MM.1S (cell line): ENCODE measurements around the gene IRAK3.

ENCODE experiments used
- DNase-seq: peaks from one replicate; pipeline ENCODE4 v3.0.0-alpha.2; 2015
- H2AFZ ChIP-seq: fragments of 300-600 bp; sonication (generic); 2 replicates; pipeline ENCODE4 v1.6.0; 2016; ENCODE audit warnings: antibody characterized with exemption, low read length
- H3F3A ChIP-seq: fragments of 300-600 bp; sonication (generic); 2 replicates; pipeline ENCODE4 v1.6.1; 2016; ENCODE audit warnings: mild to moderate bottlenecking, antibody characterized with exemption, low read length, moderate library complexity, mixed read lengths; ENCODE audit not compliant: insufficient read depth
- H3K27ac ChIP-seq: fragments of 300-600 bp; sonication (generic); 2 replicates; pipeline ENCODE4 v1.5.1; 2016; ENCODE audit warnings: mild to moderate bottlenecking, low read length
- H3K27me3 ChIP-seq: fragments of 300-600 bp; sonication (generic); replicated peaks from 2 replicates; pipeline ENCODE4 v1.6.0; 2016; ENCODE audit warnings: low read length; ENCODE audit not compliant: insufficient read depth
- H3K36me3 ChIP-seq: fragments of 300-600 bp; sonication (generic); replicated peaks from 2 replicates; pipeline ENCODE4 v1.6.1; 2016; ENCODE audit warnings: mild to moderate bottlenecking, low read length, mixed read lengths; ENCODE audit not compliant: insufficient read depth
- H3K4me1 ChIP-seq: fragments of 300-600 bp; sonication (generic); 2 replicates; pipeline ENCODE4 v1.6.1; 2016; ENCODE audit warnings: low read length, mixed read lengths
- H3K4me2 ChIP-seq: fragments of 300-600 bp; sonication (generic); 2 replicates; pipeline ENCODE4 v1.6.0; 2016; ENCODE audit warnings: low read depth, low read length
- H3K4me3 ChIP-seq: fragments of 300-600 bp; sonication (generic); 2 replicates; pipeline ENCODE4 v1.5.1; 2016; ENCODE audit warnings: low read length, mixed read lengths
- H3K79me2 ChIP-seq: fragments of 300-600 bp; sonication (generic); 2 replicates; pipeline ENCODE4 v1.6.1; 2016; ENCODE audit warnings: mixed run types, low read length, mixed read lengths
- H3K9ac ChIP-seq: fragments of 300-600 bp; sonication (generic); 2 replicates; pipeline ENCODE4 v1.6.1; 2016; ENCODE audit warnings: low read length, mixed read lengths
- H3K9me2 ChIP-seq: fragments of 300-600 bp; sonication (generic); replicated peaks from 2 replicates; pipeline ENCODE4 v1.6.1; 2016; ENCODE audit warnings: mild to moderate bottlenecking, low read length, mixed read lengths; ENCODE audit not compliant: insufficient read depth
- H3K9me3 ChIP-seq: fragments of 300-600 bp; sonication (generic); replicated peaks from 2 replicates; pipeline ENCODE4 v1.6.1; 2016; ENCODE audit warnings: mild to moderate bottlenecking, low read length, mixed read lengths; ENCODE audit not compliant: insufficient read depth
- H4K20me1 ChIP-seq: fragments of 300-600 bp; sonication (generic); 2 replicates; pipeline ENCODE4 v1.6.1; 2016; ENCODE audit warnings: mild to moderate bottlenecking, low read length, moderate library complexity, mixed read lengths; ENCODE audit not compliant: insufficient read depth
- EZH2 ChIP-seq: fragments of 300-600 bp; sonication (generic); optimal IDR thresholded peaks from 2 replicates; pipeline ENCODE3; 2017; ENCODE audit warnings: low read depth, mild to moderate bottlenecking, antibody characterized with exemption, low read length, mixed read lengths
- EZH2phosphoT487 ChIP-seq: fragments of 300-600 bp; sonication (generic); IDR thresholded peaks from 2 replicates; pipeline ENCODE4 v1.6.1; 2018; ENCODE audit warnings: antibody characterized with exemption, low read length
- TF ChIP-seq, protein P1 (sequence below): fragments of 300-600 bp; sonication (generic); IDR thresholded peaks from 2 replicates; pipeline ENCODE4 v1.5.1; 2016; ENCODE audit warnings: antibody characterized with exemption, low read length, mixed read lengths

IRAK3 gene

DNA sequence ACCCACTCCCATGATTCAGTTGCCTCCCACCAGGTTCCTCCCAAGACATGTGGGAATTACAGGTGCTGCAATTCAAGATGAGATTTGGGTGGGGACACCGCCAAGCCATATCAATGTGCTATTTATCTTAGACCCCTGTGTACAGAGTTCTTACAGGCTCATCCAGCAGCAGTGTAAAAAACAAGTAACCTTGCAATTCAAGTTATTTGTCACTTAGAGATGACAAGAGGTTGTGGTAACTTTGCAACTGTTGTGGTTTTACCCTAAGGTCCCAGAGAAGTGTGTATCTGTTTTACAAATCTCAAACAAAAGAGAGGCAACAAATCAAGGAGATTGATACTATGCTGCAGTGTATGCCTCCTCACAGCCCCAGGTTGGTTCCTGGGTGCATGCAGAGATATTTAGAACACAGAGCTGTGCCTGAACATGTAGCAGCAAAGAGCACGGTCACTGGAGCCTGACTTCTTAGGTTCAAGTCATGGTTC lies 101.7 kb downstream of the IRAK3 start:
- Histone ChIP-seq H2AFZ (no peak overlapping the region), H3K36me3 (no peaks in the 10 kb centered on the region), H4K20me1 (no peaks in the 10 kb centered on the region), H3K9me3 (no peaks in the 10 kb centered on the region), H3K27ac (no peak overlapping the region), H3K4me1 (no peaks in the 10 kb centered on the region), H3K27me3 (no peaks in the 10 kb centered on the region), H3K9ac (no peak overlapping the region), H3K4me2 (no peak overlapping the region), H3F3A (no peaks in the 10 kb centered on the region), H3K79me2 (no peaks in the 10 kb centered on the region), H3K4me3 (no peak overlapping the region), H3K9me2 (no peaks in the 10 kb centered on the region)
- TF ChIP-seq, protein P1, sequence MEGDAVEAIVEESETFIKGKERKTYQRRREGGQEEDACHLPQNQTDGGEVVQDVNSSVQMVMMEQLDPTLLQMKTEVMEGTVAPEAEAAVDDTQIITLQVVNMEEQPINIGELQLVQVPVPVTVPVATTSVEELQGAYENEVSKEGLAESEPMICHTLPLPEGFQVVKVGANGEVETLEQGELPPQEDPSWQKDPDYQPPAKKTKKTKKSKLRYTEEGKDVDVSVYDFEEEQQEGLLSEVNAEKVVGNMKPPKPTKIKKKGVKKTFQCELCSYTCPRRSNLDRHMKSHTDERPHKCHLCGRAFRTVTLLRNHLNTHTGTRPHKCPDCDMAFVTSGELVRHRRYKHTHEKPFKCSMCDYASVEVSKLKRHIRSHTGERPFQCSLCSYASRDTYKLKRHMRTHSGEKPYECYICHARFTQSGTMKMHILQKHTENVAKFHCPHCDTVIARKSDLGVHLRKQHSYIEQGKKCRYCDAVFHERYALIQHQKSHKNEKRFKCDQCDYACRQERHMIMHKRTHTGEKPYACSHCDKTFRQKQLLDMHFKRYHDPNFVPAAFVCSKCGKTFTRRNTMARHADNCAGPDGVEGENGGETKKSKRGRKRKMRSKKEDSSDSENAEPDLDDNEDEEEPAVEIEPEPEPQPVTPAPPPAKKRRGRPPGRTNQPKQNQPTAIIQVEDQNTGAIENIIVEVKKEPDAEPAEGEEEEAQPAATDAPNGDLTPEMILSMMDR: no peak
- TF ChIP-seq EZH2phosphoT487 (no peak), EZH2 (no peak)
- DNase-seq: no peak

DNA sequence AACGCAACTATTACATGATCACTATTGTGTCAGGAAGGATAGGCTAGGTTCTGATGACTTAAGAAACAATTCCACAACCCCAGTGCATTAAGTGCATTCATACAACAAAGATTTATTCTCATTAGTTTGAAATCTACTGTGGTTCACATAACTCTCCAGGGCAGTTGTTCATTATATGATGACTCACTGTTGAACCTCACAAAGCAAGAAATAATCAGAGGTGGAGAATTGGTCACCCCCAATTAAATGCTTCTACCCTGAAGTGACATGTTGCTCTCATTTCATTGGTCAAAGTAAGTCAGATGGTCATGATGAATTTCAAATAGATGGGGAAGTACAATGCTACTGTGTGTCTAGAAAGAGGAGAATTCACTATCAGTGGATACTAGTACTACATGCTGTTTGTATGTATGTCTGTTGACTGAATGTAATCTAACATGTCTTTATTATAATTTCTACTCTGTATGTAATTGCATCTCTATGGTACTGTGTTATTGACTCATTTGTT lies 107.2 kb downstream of the IRAK3 start:
- DNase-seq: no peak
- no peak overlapping the region for H3K4me2 ChIP-seq
- H3F3A ChIP-seq: no peaks in the 10 kb centered on the region
- H3K9me3 ChIP-seq: no peaks in the 10 kb centered on the region
- H3K9ac ChIP-seq: no peak overlapping the region
- H3K27me3 ChIP-seq: 0 out of 2 replicates have a peak, but pooled peaks cover 5% of the 10 kb centered on the region
- H3K27ac ChIP-seq: no peak overlapping the region
- H3K9me2 ChIP-seq: no peaks in the 10 kb centered on the region
- no peak overlapping the region for H3K4me3 ChIP-seq
- no peaks in the 10 kb centered on the region for H3K4me1 ChIP-seq
- H4K20me1 ChIP-seq: no peaks in the 10 kb centered on the region
- no peaks in the 10 kb centered on the region for H3K79me2 ChIP-seq
- TF ChIP-seq EZH2phosphoT487: no peak
- no peak for TF ChIP-seq EZH2
- TF ChIP-seq, protein P1: no peak
- no peaks in the 10 kb centered on the region for H3K36me3 ChIP-seq
- H2AFZ ChIP-seq: no peak overlapping the region

DNA sequence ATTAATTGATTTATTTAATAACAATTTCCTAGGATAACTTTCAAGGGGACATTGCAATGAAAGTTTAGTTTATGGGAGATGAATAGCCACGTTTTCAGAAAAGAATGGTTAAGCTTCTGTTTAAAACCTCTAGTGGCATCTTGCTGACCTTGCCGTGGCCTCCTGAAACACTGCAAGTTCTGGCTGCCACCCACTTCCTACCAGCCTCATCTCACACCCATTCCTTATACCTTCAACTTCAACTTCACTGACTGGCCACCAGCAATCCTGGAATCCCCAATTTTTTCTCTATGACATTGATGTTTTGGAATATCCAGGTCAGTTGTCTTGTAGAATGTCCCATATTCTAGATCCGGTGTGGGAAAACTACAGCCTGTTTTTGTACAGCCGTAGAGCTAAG lies 108.1 kb downstream of the IRAK3 start:
- Histone ChIP-seq H3F3A (no peaks in the 10 kb centered on the region), H3K27me3 (0 out of 2 replicates have a peak, but pooled peaks cover 5% of the 10 kb centered on the region), H3K9me3 (no peaks in the 10 kb centered on the region), H2AFZ (no peak overlapping the region), H3K4me2 (no peak overlapping the region), H3K9ac (no peak overlapping the region), H3K36me3 (no peaks in the 10 kb centered on the region), H3K27ac (no peak overlapping the region), H3K4me3 (no peak overlapping the region), H3K4me1 (no peaks in the 10 kb centered on the region), H4K20me1 (no peaks in the 10 kb centered on the region), H3K79me2 (no peaks in the 10 kb centered on the region), H3K9me2 (no peaks in the 10 kb centered on the region)
- DNase-seq: no peak
- TF ChIP-seq EZH2: no peak
- TF ChIP-seq EZH2phosphoT487: no peak
- TF ChIP-seq, protein P1: no peak
